Breast epithelium (tissue), 3 donors: ENCODE data around the gene BABAM2.
"Not testable (repeated sequence)": the region's sequence is repeated elsewhere in the genome, so short reads cannot be mapped to it uniquely, and the experiment has no call there.

Source experiments
- POLR2AphosphoS5 ChIP-seq, 3 donors: sonication (generic); formaldehyde crosslinking; IDR thresholded peaks; one replicate each; pipeline ENCODE4 v1.6.1; 2017; ENCODE audit warnings: antibody characterized with exemption in 3 of 3
- TF ChIP-seq, protein P1 (sequence below), 3 donors: fragments of 450-650 bp; IDR thresholded peaks; one replicate each; pipeline ENCODE4 v1.5.1; 2016 to 2017; ENCODE audit warnings: antibody characterized with exemption in 3 of 3, mild to moderate bottlenecking in 3 of 3, moderate library complexity in 3 of 3

DNA sequence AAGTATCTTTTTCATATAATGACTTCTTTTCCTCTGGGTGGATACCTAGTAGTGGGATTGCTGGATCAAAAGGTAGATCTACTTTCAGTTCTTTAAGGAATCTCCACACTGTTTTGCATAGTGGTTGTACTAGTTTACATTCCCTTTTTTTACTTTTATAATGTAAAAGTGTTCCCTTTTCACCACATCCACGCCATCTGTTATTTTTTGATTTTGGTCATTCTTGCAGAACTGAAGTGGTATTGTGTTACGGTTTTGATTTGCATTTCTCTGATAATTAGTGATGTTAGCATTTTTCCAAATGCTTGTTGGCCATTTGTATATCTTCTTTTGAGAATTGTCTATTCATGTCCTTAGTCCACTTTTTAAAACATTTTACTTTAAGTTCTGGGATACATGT lies 127.9 kb downstream of the BABAM2 start:
- TF ChIP-seq, protein P1, sequence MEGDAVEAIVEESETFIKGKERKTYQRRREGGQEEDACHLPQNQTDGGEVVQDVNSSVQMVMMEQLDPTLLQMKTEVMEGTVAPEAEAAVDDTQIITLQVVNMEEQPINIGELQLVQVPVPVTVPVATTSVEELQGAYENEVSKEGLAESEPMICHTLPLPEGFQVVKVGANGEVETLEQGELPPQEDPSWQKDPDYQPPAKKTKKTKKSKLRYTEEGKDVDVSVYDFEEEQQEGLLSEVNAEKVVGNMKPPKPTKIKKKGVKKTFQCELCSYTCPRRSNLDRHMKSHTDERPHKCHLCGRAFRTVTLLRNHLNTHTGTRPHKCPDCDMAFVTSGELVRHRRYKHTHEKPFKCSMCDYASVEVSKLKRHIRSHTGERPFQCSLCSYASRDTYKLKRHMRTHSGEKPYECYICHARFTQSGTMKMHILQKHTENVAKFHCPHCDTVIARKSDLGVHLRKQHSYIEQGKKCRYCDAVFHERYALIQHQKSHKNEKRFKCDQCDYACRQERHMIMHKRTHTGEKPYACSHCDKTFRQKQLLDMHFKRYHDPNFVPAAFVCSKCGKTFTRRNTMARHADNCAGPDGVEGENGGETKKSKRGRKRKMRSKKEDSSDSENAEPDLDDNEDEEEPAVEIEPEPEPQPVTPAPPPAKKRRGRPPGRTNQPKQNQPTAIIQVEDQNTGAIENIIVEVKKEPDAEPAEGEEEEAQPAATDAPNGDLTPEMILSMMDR (IDR thresholded peaks at IDR 0.05) = not testable (repeated sequence)
- TF ChIP-seq POLR2AphosphoS5 (IDR thresholded peaks at IDR 0.05) = not testable (repeated sequence)
